Mammary epithelial cell (primary cell): ENCODE results near the gene IL34.
A peak's percentile ranks its signal among the peaks of the same experiment; 100 is the strongest.

Experiments
- EZH2 ChIP-seq: IDR thresholded peaks from 2 replicates; pipeline ENCODE4 v1.6.1; 2012; ENCODE audit warnings: low read length, inconsistent platforms, borderline replicate concordance
- TF ChIP-seq, protein P1 (sequence below), 2 donors: IDR thresholded peaks in 1 of 2; conservative IDR thresholded peaks in 1 of 2; 2 replicates each; pipeline ENCODE4 v1.5.1; 2011 to 2012; ENCODE audit warnings: inconsistent platforms in 2 of 2, low read length in 2 of 2, mild to moderate bottlenecking in 2 of 2, control low read depth in 1 of 2, low read depth in 1 of 2; ENCODE audit not compliant: insufficient read depth in 1 of 2; ENCODE audit errors: extremely low read depth in 1 of 2

- TF ChIP-seq, protein P1, sequence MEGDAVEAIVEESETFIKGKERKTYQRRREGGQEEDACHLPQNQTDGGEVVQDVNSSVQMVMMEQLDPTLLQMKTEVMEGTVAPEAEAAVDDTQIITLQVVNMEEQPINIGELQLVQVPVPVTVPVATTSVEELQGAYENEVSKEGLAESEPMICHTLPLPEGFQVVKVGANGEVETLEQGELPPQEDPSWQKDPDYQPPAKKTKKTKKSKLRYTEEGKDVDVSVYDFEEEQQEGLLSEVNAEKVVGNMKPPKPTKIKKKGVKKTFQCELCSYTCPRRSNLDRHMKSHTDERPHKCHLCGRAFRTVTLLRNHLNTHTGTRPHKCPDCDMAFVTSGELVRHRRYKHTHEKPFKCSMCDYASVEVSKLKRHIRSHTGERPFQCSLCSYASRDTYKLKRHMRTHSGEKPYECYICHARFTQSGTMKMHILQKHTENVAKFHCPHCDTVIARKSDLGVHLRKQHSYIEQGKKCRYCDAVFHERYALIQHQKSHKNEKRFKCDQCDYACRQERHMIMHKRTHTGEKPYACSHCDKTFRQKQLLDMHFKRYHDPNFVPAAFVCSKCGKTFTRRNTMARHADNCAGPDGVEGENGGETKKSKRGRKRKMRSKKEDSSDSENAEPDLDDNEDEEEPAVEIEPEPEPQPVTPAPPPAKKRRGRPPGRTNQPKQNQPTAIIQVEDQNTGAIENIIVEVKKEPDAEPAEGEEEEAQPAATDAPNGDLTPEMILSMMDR (conservative IDR thresholded peaks at IDR 0.05 in 1 of 2, IDR thresholded peaks at IDR 0.05 in 1 of 2; ENCODE audit: extremely low read depth in 1 of 2, insufficient read depth in 1 of 2, low read depth in 1 of 2, low read length in 2 of 2): peak in 1 of 2 donors; percentile 16
- TF ChIP-seq EZH2: no peak
These were observed 36.1 kb downstream of the IL34 start for GRCh38 chr16:70682239-70683145.
